Fibroblast of skin of abdomen (primary cell): ENCODE results near the gene MZT2B.
"Not testable (repeated sequence)": the region's sequence is repeated elsewhere in the genome, so short reads cannot be mapped to it uniquely, and the experiment has no call there.

Experiments
- DNase-seq: peaks from one replicate; pipeline ENCODE4 v3.0.0-alpha.2; 2013

The MZT2B gene

DNA sequence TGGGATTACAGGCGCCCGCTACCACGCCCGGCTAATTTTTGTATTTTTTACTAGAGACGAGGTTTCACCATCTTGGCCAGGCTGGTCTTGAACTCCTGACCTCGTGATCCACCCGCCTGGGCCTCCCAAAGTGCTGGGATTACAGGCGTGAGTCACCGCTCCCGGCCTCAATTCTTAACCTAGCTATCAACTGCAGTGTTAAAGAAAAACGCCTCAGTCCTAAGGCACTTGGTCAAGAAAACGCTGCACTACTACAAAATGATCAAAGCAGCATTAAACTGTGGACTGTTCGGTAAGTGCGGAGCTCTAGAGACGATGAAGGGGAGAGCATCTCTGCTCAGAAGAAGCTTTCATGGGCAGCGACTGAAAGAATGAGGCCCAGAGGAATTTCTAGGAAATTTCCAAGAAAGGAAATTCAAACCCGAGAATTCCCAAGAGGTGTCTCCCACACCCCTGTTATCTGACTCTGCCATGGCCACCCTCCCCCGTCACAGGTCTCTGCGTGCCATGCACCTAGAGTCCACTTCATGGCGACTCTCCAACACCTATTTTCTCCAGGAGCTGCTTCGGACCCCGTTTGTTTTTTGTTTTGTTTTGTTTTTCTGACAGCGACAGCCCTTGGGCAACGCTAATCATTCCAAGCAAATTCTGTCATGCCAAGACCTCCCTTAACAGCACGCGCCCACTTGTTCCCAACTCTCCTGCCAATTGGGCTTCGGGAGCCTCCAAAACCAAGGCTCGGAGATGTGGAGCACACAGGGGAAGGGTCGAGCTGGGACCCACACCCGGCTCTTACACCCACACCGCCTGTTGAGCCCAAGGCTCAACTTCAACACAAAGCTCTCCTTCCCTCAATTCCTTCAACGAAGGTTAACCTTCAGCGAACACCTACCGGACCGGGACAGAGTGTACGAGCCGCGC is 1.4 kb upstream of the MZT2B start:
- DNase-seq: not testable (repeated sequence)

DNA sequence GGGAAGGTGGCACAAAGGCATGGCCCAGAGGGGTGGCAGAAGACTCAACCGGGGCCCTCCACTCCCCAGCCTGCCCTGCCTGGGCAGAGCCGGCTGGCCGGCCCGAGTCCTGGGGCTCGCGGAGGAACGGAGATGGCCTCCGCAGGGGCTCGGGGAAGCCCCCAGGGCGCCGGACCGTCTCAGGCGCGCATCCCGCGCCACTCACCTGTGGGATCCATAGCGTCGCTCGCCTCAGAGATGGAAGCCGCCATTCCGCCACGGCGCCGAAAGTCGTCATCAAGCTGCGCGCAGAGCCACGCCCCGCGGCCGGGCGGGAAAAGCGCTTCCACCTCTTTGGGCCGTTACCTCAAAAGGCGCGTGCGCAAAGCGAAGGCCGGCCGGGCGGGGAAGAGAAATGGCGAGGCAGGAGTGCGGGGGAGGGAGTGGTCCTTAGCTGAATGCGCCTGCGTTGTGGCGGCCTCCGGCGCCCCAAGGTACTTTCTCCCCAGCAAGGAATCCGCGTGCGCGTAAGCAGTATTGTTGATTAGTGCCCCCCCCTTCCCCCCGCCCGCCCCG is 660 bp upstream of the MZT2B start, which contains the start of gene SMPD4:
TSS of gene SMPD4 (minus strand) at position 278 of the 555 bp plus-strand sequence. CDS start 5,010 bp downstream, outside the sequence.
- peak; percentile 97 for DNase-seq

DNA sequence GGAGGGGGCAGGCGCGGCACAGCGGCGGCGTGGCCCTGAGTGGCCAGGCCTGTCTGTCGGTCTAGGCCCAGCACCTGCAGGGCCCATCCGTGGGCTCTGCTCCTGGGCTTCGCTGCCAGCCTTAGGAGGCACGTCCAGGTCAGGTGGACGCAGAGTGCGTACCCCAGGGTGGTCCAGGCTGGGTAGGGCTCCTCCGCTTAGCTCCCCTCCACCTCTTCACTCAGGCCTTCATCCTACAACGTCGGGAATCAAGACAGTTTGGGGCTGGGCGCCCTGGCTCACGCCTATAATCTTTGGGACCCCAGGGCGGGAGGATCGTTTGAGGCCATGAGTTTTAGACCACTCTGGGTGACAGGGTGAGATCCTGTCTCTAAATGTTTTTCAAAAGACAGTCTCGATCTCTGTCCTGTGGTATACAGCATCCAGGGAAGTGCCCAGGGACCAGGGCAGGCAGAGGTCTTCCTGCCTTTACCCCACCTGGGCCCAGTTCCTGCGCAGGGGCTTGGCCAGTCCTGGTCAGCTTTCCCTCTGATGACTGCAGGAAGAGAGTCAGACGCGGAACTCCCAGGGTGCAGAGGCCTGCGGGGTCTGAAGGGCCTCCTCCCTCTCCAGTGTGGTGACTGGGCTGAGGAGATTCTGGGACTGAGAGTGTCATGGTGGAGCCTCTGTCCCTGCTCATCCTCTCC is 907 bp downstream of the MZT2B start:
- peak; percentile 7 for DNase-seq

DNA sequence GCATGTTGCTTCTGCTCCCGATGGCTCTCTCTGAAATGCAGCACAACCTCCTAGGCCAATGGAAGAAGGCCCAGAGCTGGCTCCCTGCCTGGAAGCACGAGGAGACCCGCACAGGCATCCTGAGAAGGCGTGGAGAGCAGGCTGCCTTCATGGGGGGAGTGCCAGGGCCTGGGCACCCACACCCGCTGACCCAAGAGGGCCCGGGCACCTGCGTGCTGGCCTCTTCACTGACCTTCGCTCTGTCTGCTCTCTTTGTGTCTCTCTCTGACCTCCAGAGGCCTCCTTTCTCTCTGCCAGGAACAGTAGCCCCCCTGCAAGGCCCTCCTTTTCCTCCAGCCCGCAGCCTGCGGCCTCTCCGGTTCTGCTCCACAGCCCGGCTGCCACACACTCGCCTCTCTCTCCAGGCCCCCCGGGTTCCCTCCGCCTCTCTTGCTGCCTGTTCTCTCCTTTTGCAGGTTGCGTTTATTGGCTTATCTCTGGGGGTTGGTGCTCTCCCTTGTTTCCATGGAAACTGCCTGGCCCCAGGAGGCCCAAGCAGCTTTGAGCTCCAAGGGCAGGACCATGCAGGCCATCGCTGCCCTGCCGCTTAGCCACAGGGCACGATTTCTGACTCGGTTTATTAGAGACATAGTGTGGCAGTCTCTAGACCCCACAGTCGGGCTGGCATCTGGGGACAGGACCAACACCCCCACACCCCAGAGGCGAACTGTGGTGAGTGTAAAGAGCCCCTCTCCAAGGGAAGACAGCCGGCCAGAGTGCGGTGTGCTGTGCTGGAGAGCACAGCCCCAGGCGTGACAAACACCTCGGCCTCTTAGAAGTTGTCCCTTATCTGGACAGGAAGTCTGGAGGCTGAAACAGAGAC is 1.7 kb downstream of the MZT2B start:
- DNase-seq: peak; percentile 44

DNA sequence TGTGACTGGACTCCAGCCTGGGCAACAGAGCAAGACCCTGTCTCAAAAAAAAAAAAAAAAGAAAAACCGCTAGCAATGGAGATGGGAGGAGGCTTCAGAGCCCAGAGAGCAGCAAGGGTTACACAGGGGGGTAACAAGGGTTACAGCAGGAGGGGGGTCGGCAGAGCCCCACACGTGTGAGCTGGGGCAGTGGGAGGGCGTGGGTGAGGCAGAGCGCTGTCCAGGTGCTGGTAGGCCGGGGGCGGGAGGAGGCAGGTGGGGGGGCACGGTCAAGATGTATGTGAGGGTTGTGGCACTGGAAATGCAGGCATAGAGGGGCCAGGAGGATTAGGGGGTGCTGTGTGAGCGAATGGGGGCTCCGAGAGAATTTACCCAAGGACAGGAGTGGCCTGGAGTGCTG is 3.4 kb downstream of the MZT2B start:
- no peak for DNase-seq

DNA sequence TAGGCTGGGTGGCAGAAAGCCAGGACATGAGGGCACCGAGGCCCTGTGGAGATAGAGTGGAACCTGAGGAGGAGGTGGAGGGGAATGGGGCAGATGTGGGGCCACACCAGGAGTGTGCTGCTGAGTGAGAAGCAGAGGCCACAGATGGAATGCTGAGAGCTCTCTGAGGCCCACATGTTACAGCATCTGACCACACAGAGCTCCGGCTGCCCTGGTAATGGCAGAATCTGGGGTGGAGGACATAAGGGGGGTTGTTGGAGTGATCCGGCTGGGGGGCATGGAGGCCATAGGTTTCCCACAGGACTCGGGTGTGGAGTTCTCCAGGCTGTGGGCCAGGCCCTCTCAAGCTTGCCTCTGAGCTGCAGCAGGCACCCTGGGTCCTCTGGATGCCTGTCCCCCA is 3.8 kb downstream of the MZT2B start:
- no peak for DNase-seq

DNA sequence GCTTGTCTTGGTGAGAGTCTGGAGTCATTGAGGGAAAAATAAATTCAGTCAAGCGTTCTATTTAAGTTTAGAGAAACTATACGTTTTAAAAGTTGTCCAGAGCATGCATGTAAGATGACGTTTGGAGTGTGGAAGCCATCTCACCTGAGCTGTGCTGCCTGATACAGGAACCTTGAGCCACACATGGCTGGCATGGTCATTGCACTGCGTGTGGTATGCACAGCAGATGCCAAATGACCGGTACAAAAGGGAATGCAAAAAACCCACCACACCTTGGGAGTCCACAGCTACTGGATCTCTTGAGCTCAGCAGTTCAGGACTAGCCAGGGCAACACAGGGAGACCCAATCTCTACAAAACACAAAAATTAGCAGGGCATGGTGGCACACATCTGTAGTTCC is 4.3 kb downstream of the MZT2B start:
- no peak for DNase-seq

DNA sequence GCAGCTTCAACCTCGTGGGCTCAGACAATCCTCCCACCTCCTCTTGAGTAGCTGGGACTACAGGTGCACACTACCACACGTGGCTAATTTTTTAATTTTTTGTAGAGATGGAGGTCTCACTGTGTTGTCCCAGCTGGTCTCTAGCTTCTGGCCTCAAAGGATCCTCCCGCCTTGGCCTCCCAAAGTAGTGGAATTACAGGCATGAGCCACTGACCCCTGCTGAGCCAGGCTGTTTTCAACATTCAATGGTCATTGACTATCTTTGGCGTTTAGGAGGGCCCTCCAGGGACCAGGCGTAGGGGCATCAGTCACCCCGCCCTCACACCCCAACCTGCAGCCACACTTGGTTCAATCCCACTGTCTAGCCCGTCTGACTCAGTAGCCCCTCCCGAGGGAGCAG is 5.2 kb downstream of the MZT2B start:
- DNase-seq: no peak

DNA sequence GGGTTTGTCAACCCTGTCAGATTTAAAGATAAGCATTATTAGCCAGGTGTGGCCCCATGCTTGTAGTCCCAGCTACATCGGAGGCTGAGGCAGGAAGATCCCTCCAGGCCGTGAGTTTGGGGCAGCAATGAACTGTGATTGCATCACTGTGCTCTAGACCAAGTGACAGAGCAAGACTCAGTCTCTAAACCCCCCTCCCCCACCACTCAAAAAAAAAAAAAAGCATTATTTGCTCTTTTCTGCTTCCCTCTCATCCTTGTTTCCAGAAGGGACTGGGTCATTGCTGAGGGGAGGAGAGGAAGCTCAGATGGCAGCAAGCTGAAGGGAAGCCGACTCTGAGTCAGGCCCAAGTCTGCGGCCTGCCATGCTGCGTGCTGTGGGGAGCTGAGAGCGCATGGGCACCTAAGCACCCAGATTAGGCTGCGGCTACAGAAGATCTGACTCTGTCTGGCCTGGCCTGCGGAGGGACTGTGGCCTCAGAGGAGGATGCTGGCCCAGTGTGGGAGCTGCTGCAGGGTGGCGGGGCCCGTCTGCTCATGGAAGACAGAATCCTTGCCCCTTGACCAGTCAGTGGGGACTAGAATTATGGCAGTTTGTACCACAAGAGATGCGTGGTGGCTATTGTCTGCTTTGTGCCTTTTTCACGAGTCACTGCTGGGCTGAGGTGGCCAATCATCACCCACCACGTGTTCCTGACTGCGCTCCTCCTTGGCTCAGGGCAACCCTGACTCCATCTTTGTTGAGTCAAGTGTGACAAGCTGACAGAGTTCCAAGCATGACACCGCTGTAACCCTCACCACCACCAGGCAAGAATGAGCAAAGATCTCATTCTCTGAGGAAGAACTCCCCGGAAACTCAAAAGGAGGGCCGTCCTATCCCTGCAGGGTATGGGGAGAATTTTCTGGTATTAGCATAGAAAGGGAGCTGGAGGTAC is 6.1 kb downstream of the MZT2B start:
- DNase-seq: not testable (repeated sequence)

DNA sequence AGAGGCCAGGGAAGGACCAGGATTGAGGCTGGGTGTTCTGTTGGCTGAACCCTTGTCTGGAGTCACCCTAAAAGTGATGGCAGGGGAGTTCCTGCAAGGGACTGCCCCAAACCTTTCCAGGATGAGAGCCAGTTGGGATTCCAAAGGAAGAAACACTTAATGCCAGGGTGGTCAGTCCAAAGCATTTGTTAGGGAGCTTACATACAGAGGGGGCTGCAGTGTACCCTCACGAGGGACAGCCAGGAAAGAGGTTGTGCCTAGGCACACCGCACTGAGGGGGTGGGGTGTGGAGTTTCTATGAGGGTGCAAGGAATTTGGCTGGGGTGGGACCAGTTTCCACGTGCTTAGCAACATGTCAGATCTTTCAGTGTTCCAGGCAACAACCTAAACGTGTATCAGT is 6.9 kb downstream of the MZT2B start:
- not testable (repeated sequence) for DNase-seq

DNA sequence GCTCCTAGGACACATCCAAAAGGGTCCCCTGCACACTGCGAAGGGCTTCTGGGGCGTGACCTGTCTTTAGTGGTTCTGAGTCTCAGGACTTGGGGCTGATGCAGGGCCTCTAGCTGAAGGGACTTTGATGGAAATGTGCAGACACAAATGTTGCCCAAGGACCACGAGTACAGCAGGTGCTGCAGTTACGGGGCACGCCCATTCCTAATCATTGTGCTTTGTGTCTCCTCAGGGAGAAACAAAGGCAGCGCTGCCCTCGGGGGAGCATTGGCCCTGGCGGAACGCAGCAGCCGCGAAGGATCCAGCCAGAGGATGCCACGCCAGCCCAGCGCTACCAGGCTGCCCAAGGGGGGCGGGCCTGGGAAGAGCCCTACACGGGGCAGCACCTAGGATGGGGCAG is 8.2 kb downstream of the MZT2B start:
- DNase-seq: no peak

DNA sequence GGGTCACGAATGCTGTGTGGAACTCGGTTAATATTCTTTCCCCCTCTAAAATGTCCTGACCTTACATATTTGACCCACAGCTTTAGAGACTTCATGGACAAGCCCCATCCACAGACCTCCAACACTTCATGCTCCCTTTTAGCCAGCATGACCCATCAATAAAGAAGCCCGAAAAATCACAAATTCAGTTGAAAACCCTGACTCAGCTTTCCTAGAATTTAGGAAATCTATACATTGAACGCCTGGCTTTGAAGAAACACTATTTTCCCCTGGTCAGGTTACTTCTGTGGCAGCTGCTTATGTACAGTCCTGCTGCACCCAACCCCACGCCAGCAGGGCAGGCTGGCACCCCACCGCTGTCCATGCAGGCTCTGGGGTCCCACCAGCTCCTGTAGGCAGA is 9.3 kb downstream of the MZT2B start:
- not testable (repeated sequence) for DNase-seq

DNA sequence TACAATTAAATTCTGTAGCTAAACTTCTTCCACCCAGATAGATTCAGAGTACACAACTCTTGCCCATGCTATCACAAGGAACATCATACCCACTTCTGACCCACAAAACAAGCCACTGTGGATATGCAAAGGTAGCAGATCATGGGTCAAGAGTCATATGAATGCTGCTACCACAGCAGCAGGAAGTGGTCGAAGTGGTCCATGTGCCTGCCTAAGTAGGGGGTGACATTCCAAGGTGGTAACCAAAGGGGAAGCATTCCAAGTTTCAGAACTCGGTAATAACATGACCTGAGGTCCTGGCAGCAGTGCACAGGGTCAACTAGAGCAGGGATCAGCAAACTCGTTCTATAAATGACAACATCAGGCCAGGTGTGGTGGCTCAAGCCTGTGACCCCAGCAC is 10.4 kb downstream of the MZT2B start:
- DNase-seq: not testable (repeated sequence)

DNA sequence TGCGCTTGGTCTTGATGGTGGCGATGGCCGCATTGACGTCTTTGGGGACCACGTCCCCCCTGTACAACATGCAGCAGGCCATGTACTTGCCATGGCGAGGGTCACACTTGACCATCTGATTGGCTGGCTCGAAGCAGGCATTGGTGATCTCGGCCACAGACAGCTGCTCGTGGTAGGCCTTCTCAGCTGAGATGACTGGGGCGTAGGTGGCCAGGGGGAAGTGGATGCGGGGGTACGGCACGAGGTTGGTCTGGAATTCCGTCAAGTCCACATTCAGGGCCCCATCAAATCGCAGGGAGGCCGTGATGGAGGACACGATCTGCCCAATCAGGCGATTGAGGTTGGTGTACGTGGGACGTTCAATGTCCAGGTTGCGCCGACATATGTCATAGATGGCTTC is 11.8 kb downstream of the MZT2B start:
- DNase-seq: not testable (repeated sequence)

DNA sequence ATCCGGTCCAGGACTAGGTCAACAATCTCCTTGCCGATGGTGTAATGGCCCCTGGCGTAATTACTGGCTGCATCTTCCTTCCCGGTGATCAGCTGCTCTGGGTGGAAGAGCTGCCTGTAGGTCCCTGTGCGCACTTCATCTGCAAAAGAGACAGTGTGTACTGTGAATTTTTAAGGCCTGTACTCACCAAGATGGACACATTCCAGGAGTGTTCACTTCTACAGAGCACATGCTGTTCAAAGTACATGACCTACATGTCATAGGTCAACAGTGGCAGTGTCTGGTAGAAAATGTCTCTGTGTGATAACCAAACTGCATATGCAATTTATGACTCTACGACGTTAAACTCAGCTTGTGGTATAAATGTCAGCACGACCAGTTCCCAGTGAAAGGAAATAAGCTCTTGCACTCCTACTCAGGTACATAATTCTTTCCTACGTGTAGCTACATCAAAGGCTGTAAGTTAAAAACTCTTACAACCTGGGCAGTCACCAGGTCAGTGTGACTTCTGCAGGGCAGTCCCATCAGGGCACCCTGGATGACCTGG is 13.1 kb downstream of the MZT2B start:
- DNase-seq: not testable (repeated sequence)

DNA sequence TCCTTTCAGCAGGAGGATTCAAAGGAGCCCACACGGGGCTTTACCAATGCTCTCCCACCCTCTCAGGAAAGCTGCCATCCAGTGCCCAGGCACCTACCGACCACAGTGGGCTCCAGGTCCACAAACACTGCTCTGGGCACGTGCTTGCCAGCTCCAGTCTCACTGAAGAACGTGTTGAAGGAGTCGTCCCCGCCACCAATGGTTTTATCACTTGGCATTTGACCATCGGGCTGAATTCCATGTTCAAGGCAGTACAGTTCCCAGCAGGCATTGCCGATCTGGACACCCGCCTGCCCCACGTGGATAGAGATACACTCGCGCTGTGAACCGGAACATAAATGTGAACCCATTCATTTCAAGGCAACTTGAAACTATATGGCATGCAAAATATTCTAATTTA is 14.0 kb downstream of the MZT2B start:
- not testable (repeated sequence) for DNase-seq

DNA sequence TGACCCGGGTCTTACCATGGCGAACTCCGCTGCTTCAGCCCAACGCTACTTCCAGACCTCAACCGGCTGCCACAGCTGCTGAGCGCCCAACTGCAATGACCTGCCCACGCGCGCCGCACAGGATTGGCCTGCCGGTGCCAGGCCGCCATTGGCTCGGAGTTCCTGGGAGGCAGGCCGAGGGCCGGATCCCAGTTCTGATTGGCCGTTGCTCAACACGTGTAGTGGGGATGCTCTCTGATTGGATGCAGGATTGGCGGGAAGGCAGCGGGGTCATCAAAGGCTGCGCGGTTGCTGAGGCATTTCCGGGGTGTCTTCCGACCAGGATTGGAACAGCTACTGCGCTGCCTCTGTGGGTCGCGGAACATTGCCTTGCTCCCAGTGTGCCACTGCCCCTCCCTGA is 16.3 kb downstream of the MZT2B start, which contains the start of gene TUBA3E:
TSS of gene TUBA3E (minus strand) at position 97 of the 400 bp plus-strand sequence. CDS start at position 18, 79 bp downstream.
- no peak for DNase-seq

DNA sequence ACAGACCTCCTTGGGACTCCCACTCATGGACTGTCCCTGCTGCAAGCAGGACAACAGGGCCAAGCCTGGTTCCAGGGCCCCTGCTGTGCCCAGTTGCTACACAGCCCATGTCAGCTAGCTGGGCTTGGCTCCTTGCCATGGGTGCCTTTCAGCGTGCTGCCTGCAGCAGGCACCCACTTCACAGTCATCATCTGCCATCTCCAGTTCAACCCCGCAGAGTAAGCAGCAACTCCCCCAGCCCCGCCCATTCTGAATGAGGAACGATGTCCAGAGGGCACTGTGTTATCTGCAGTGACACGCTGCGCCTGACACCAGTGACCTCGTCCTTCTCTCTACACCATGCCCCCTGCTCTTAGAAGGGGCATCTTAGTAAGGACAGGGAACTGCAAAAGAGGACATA is 20.5 kb downstream of the MZT2B start:
- not testable (repeated sequence) for DNase-seq

DNA sequence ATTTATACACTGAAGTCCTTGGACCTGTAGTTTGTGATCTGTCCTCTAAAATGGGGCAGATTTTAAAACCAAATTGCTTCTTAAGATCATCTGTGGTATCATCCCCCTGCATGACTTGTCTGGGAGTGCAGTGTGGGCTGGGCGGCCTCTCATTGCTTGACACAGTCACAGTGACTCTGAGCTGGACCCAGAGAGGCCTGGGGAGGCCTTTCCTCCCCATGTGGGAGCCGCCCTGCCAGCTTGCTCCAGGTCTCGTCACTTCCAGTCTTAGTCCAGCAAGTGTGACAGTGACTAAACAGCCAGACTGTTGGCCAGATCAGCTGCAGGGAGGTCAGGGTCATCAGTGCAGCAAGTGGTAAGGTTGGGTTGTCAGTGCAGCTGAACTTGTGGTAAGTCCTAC is 21.1 kb downstream of the MZT2B start:
- DNase-seq: not testable (repeated sequence)

DNA sequence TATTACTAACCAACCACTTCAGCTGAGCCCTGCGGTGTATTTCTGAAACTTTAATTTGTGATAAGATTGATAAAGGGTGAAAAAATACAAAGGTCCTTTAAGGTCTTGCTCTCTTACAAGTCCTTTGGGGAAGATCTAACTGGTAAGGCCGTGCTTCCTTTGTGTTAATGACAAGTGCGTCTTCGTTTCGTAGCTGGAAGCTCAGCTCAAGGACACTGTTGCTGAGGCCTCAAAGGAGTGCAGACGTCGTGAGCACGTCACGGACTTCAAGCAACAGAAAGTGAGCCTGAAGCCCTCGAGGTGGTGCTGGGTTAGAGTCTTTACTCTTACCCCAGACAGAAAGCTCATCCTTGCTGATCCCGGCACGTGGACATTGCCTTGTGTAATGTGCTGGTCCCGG is 25.0 kb downstream of the MZT2B start:
- not testable (repeated sequence) for DNase-seq

DNA sequence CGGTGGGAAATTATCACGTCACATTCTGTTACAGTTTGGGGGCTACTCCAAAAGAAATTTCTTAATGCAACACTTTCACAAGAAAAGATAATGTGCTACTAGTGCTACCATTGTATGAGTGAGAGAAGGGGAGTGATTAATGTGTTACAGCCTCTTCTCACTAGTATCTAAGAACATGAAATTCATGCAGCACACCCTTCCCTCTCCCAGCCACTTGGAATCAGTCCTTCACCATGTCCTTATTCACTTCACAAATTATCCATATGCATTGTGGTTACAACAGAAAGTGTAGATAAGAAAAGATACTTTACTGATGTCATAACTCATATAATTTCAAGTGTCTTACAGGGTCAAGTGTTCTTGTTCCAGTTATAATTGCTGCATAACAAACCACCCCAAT is 37.1 kb downstream of the MZT2B start:
- DNase-seq: not testable (repeated sequence)
